ENCODE measurements around the gene TRABD2B. TPM values are rescaled to one million over a fixed set of nuclear protein-coding genes. Genes with fewer than 3 reads are reported as not detected.

Gene TRABD2B
- polyA plus RNA-seq, 1 experiment = not detected

DNA sequence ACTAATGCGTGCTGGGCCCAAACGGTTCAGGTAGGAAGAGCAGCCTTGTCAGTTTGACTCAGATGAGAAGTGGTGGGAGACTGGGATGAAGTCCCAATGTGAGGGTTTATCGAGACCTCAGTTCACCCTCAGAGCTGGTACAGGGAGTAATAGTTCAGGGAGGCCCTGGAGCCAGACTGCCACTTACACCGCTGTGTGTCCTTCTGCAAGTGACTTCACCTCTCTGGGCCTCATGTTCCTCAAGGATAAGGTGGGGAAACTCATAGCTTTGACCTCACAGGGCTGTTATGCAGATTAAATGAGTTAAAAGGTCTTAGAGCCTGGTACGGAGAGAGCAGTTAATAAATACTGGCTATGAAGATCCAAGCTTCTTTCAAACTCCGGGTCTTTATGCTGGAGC, 219.9 kb downstream of the TRABD2B start:
- Histone ChIP-seq H3K27me3 (ENCODE audit: control insufficient read depth, insufficient read depth, low read length) (no peaks in the 10 kb centered on the region), H3K27ac (ENCODE audit: low read depth, low read length) (no peak overlapping the region), H3K9me3 (ENCODE audit: control insufficient read depth, insufficient read depth, low read length) (no peaks in the 10 kb centered on the region), H3K4me3 (ENCODE audit: low read depth, low read length) (no peak overlapping the region)
- CTCF ChIA-PET = no interaction called here
- POLR2A ChIA-PET = no interaction called here
- DNase-seq (ENCODE audit: low read depth, low spot score) = no peak
- TF ChIP-seq, protein P1, sequence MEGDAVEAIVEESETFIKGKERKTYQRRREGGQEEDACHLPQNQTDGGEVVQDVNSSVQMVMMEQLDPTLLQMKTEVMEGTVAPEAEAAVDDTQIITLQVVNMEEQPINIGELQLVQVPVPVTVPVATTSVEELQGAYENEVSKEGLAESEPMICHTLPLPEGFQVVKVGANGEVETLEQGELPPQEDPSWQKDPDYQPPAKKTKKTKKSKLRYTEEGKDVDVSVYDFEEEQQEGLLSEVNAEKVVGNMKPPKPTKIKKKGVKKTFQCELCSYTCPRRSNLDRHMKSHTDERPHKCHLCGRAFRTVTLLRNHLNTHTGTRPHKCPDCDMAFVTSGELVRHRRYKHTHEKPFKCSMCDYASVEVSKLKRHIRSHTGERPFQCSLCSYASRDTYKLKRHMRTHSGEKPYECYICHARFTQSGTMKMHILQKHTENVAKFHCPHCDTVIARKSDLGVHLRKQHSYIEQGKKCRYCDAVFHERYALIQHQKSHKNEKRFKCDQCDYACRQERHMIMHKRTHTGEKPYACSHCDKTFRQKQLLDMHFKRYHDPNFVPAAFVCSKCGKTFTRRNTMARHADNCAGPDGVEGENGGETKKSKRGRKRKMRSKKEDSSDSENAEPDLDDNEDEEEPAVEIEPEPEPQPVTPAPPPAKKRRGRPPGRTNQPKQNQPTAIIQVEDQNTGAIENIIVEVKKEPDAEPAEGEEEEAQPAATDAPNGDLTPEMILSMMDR (IDR thresholded peaks at IDR 0.05; ENCODE audit: low read depth, low read length) = no peak

DNA sequence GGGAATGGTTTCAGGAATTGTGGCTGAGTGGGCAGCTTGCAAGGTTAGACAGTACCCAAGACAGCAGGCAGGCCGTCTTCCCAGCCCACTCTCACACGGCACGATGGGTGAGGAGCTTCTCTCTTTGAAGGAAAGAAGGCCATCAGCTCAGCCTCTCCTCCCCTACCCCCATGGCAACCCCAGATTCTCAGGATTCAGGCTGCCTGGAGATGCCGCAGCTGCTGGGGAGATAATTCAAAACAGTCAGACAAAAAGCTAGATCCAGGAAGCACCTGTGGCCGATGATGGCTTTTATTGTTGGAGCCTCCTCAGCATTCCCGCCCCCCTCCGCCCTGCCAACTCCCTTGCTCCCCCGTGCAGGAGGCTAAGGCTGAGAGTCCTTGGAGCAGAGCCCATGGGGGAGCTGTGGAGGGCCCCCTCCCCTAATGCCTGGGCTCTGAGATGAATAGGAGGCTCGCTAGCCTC, 220.5 kb downstream of the TRABD2B start:
- TF ChIP-seq, protein P1 (IDR thresholded peaks at IDR 0.05; ENCODE audit: low read depth, low read length) = no peak
- POLR2A ChIA-PET = no interaction called here
- Histone ChIP-seq H3K4me3 (ENCODE audit: low read depth, low read length) (no peak overlapping the region), H3K27ac (ENCODE audit: low read depth, low read length) (no peak overlapping the region), H3K9me3 (ENCODE audit: control insufficient read depth, insufficient read depth, low read length) (no peaks in the 10 kb centered on the region), H3K27me3 (ENCODE audit: control insufficient read depth, insufficient read depth, low read length) (no peaks in the 10 kb centered on the region)
- CTCF ChIA-PET = no interaction called here
- DNase-seq (ENCODE audit: low read depth, low spot score) = no peak

DNA sequence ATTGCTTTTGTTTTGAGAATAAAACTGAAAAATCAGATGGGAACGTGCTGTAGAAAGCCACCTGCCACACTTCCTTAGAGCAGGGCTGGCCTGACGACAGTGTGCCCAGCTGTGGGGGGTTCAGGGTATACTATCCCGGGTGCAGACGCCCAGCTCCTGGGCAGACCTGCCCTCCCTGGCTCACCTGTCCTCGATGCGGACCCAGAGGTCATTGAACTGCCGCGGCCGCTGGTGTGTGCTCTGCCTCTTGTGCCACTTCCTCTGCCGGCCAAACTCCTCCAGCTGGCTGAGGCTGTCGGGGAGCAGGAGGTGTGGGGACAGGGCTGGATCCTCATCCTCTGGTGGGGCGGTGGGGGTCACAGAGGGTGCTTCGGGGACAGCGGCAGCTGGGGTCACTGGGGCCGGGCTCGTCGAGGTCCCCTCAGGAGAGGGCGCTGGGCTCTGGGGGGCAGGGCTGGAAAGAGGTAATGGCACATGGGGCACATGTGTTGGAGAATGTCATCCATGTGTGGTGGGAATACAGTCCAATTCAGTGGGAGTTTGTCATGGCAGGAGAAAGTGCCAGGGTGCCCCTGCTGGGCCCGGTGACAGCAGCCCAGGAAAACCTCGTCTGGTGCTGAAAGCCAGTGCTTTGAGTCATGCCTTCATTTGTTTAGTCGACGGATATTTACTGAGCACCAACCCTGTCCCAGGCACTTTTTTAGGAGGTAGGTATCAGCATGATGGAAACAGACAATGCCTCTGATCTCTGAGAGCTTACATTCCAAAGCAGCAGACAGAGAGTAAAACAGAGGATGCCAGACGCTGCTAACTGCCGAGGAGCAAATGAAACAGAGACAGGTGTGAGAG, 222.0 kb downstream of the TRABD2B start:
- TF ChIP-seq, protein P1 (IDR thresholded peaks at IDR 0.05; ENCODE audit: low read depth, low read length) = no peak
- POLR2A ChIA-PET = no interaction called here
- Histone ChIP-seq H3K4me3 (ENCODE audit: low read depth, low read length) (no peak overlapping the region), H3K9me3 (ENCODE audit: control insufficient read depth, insufficient read depth, low read length) (no peaks in the 10 kb centered on the region), H3K27ac (ENCODE audit: low read depth, low read length) (no peak overlapping the region), H3K27me3 (ENCODE audit: control insufficient read depth, insufficient read depth, low read length) (no peaks in the 10 kb centered on the region)
- CTCF ChIA-PET = no interaction called here
- no peak for DNase-seq (ENCODE audit: low read depth, low spot score)

DNA sequence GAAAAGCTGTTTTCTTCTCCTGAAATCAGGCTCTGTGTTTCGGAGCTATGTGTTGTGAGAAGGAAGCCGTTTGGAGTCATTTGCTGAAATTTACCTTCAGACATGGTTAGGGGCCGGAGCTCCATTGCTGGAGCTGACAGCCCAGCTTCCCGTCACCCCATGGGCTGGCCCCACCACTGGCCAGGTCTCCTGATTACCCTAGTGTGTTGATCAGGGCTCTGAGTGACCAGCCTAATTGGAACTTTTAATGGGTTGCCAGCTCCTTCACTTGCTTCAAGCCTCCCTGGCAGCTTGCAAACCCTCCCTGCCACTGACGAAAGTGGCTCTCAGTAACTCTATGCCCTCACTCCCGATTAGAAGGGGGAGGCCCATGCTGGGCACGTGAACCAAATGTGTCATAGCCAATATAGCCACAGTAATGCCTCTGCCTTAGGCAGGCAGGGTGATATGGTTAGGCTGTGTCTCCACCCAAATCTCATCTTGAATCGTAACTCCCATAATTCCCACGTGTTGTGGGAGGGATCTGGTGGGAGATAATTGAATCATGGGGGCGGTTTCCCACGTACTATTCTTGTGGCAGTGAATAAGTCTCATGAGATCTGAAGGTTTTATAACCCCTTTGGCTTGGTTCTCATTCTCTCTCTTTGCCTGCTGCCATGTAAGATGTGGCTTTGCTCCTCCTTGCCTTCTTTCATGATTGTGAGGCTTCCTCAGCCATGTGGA, 224.1 kb downstream of the TRABD2B start:
- DNase-seq (ENCODE audit: low read depth, low spot score) = no peak
- ChIA-PET CTCF (interaction anchor here (1.4 kb wide), 1 partner anchor 47 kb away, joined by 4 read pairs; no protein-coding TSS in a partner anchor), POLR2A (no interaction called here)
- Histone ChIP-seq H3K27ac (ENCODE audit: low read depth, low read length) (no peak overlapping the region), H3K27me3 (ENCODE audit: control insufficient read depth, insufficient read depth, low read length) (no peaks in the 10 kb centered on the region), H3K9me3 (ENCODE audit: control insufficient read depth, insufficient read depth, low read length) (no peaks in the 10 kb centered on the region), H3K4me3 (ENCODE audit: low read depth, low read length) (no peak overlapping the region)
- TF ChIP-seq, protein P1 (IDR thresholded peaks at IDR 0.05; ENCODE audit: low read depth, low read length) = no peak

DNA sequence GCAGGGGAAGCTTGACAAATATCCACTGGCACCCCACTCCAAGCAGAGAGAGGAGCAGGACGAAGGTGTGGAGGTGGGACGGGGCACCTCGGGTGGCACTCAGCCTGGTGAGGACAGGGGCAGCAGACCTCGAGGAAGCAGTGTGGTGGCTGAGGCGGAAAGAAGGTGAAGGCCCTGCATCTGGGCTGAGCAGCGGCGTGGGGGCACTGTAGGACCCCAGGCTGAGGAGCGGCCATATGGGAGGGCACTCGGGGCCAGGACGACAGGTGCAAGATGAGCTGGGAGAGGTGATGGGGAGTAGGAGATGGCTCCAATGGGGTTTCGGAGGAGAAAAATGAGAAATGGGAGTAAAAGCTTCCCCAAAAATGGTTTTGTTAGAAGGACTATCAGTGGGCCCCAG, 224.9 kb downstream of the TRABD2B start:
- Histone ChIP-seq H3K4me3 (ENCODE audit: low read depth, low read length) (no peak overlapping the region), H3K27me3 (ENCODE audit: control insufficient read depth, insufficient read depth, low read length) (no peaks in the 10 kb centered on the region), H3K27ac (ENCODE audit: low read depth, low read length) (no peak overlapping the region), H3K9me3 (ENCODE audit: control insufficient read depth, insufficient read depth, low read length) (no peaks in the 10 kb centered on the region)
- TF ChIP-seq, protein P1 (IDR thresholded peaks at IDR 0.05; ENCODE audit: low read depth, low read length) = no peak
- ChIA-PET CTCF (interaction anchor here (1.4 kb wide), 1 partner anchor 46 kb away, joined by 4 read pairs; no protein-coding TSS in a partner anchor), POLR2A (no interaction called here)
- DNase-seq (ENCODE audit: low read depth, low spot score) = no peak

Data from AG04450 (cell line).